HEK293 (cell line): ENCODE data around the gene MRTFB.

Experiments used
- BCL11B ChIP-seq: fragments of 450-650 bp; formaldehyde crosslinking; IDR thresholded peaks from 2 replicates; pipeline ENCODE4 v1.5.1; 2016; ENCODE audit warnings: low read depth, missing biosample characterization, missing genetic modification characterization
- GLIS2 ChIP-seq: fragments of 450-650 bp; formaldehyde crosslinking; IDR thresholded peaks from 2 replicates; pipeline ENCODE4 v1.5.1; 2016; ENCODE audit warnings: missing biosample characterization, missing genetic modification characterization
- KLF7 ChIP-seq: fragments of 450-650 bp; formaldehyde crosslinking; IDR thresholded peaks from 2 replicates; pipeline ENCODE4 v1.5.1; 2016; ENCODE audit warnings: missing biosample characterization, missing genetic modification characterization, borderline replicate concordance
- SP3 ChIP-seq: fragments of 450-650 bp; formaldehyde crosslinking; IDR thresholded peaks from 2 replicates; pipeline ENCODE4 v1.5.1; 2016; ENCODE audit warnings: missing biosample characterization, missing genetic modification characterization
- TCF7L2 ChIP-seq: IDR thresholded peaks from 2 replicates; pipeline ENCODE4 v1.6.1; 2011; ENCODE audit warnings: low read depth, mild to moderate bottlenecking, inconsistent platforms, low read length, moderate library complexity, borderline replicate concordance
- WT1 ChIP-seq: fragments of 450-650 bp; formaldehyde crosslinking; IDR thresholded peaks from 2 replicates; pipeline ENCODE4 v1.5.1; 2016; ENCODE audit warnings: missing biosample characterization, missing genetic modification characterization
- ZBTB21 ChIP-seq: fragments of 450-650 bp; formaldehyde crosslinking; IDR thresholded peaks from 2 replicates; pipeline ENCODE4 v1.5.1; 2017; ENCODE audit warnings: missing biosample characterization, missing genetic modification characterization
- ZFHX2 ChIP-seq: fragments of 450-650 bp; formaldehyde crosslinking; conservative IDR thresholded peaks from 2 replicates; pipeline ENCODE4 v1.5.1; 2016; ENCODE audit warnings: missing biosample characterization, missing genetic modification characterization
- ZFP3 ChIP-seq: fragments of 450-650 bp; formaldehyde crosslinking; IDR thresholded peaks from 2 replicates; pipeline ENCODE4 v1.5.1; 2016; ENCODE audit warnings: low read depth, missing biosample characterization, missing genetic modification characterization
- ZFP41 ChIP-seq: fragments of 450-650 bp; formaldehyde crosslinking; IDR thresholded peaks from 2 replicates; pipeline ENCODE4 v1.5.1; 2016; ENCODE audit warnings: missing biosample characterization, missing genetic modification characterization, borderline replicate concordance
- ZNF350 ChIP-seq: fragments of 450-650 bp; formaldehyde crosslinking; IDR thresholded peaks from 2 replicates; pipeline ENCODE4 v1.5.0; 2017; ENCODE audit warnings: missing biosample characterization, mild to moderate bottlenecking, missing genetic modification characterization
- ZNF391 ChIP-seq: fragments of 450-650 bp; formaldehyde crosslinking; IDR thresholded peaks from 2 replicates; pipeline ENCODE4 v1.5.1; 2016; ENCODE audit warnings: low read depth, missing biosample characterization, missing genetic modification characterization, borderline replicate concordance
- ZNF394 ChIP-seq: fragments of 450-650 bp; formaldehyde crosslinking; IDR thresholded peaks from 2 replicates; pipeline ENCODE4 v1.5.1; 2016; ENCODE audit warnings: missing biosample characterization, missing genetic modification characterization, mild to moderate bottlenecking, moderate library complexity, borderline replicate concordance
- ZNF404 ChIP-seq: fragments of 450-650 bp; formaldehyde crosslinking; IDR thresholded peaks from 2 replicates; pipeline ENCODE4 v1.5.1; 2017; ENCODE audit warnings: missing biosample characterization, missing genetic modification characterization
- ZNF558 ChIP-seq: fragments of 450-650 bp; formaldehyde crosslinking; IDR thresholded peaks from 2 replicates; pipeline ENCODE4 v1.5.1; 2016; ENCODE audit warnings: missing biosample characterization, missing genetic modification characterization
- ZNF768 ChIP-seq: fragments of 450-650 bp; formaldehyde crosslinking; IDR thresholded peaks from 2 replicates; pipeline ENCODE4 v1.5.1; 2018; ENCODE audit warnings: missing biosample characterization, mild to moderate bottlenecking, missing genetic modification characterization
- TF ChIP-seq, protein P1 (sequence below): fragments of 450-650 bp; formaldehyde crosslinking; IDR thresholded peaks from 2 replicates; pipeline ENCODE4 v1.5.1; 2017; ENCODE audit warnings: missing biosample characterization, missing genetic modification characterization
- TF ChIP-seq, protein P2 (sequence below): fragments of 450-650 bp; formaldehyde crosslinking; IDR thresholded peaks from 2 replicates; pipeline ENCODE4 v1.5.1; 2016; ENCODE audit warnings: missing biosample characterization, missing genetic modification characterization
- TF ChIP-seq, protein P3 (sequence below): fragments of 450-650 bp; IDR thresholded peaks from 2 replicates; pipeline ENCODE4 v1.5.1; 2018; ENCODE audit warnings: missing biosample characterization, missing genetic modification characterization
- TF ChIP-seq, protein P4 (sequence below): fragments of 450-650 bp; formaldehyde crosslinking; IDR thresholded peaks from 2 replicates; pipeline ENCODE4 v1.5.0; 2017; ENCODE audit warnings: missing biosample characterization, missing genetic modification characterization, borderline replicate concordance
- TF ChIP-seq, protein P5 (sequence below): fragments of 450-650 bp; formaldehyde crosslinking; IDR thresholded peaks from 2 replicates; pipeline ENCODE4 v1.5.1; 2016; ENCODE audit warnings: missing biosample characterization, missing genetic modification characterization, borderline replicate concordance
- TF ChIP-seq, protein P6 (sequence below): fragments of 450-650 bp; IDR thresholded peaks from 2 replicates; pipeline ENCODE4 v1.5.1; 2018; ENCODE audit warnings: missing biosample characterization, mild to moderate bottlenecking, missing genetic modification characterization

Gene MRTFB

DNA sequence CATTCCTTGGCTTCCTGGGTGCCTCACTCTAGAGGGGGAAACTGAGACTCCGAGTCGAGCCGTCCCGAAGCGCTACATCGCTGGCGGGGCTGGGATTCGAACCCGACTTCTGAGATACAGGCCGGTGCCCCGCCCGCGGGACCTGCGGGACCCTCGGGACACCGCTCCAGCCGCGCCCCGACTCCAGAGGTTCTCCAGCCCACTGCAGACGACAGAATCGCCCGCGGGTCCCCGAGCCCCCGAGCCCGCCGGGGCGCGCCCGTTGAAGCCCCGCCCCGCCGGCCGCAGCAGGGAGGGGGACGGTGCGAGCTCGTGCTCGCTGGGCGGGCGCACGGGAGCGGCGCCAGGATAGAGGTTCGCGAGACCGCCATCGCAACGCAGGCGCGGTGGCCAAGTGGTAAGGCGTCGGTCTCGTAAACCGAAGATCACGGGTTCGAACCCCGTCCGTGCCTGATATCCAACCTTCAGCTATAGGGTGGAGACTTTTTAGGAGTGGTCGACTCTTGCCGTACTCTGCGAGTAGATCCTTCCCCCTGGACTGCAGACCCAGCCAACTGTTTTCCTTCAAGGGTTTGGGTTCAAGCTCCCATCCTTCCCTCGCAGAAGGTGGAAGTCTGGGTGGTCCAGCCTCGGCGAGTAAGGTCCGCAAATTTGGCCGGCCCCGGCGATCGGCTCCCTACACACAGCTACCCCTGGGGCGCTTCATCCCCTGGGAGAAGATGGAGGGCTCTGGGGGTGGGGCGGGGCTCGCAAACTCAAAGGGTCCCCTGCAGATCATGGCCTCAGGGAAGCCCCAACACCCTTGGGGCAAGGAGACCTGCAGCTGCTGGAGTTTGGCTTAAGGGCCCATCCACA, 214.6 kb downstream of the MRTFB start (continued):
- TF ChIP-seq, protein P1, sequence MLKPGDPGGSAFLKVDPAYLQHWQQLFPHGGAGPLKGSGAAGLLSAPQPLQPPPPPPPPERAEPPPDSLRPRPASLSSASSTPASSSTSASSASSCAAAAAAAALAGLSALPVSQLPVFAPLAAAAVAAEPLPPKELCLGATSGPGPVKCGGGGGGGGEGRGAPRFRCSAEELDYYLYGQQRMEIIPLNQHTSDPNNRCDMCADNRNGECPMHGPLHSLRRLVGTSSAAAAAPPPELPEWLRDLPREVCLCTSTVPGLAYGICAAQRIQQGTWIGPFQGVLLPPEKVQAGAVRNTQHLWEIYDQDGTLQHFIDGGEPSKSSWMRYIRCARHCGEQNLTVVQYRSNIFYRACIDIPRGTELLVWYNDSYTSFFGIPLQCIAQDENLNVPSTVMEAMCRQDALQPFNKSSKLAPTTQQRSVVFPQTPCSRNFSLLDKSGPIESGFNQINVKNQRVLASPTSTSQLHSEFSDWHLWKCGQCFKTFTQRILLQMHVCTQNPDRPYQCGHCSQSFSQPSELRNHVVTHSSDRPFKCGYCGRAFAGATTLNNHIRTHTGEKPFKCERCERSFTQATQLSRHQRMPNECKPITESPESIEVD (tag by site-specific recombination): no peak
- TF ChIP-seq ZFP3 (tag by site-specific recombination) (no peak), ZNF350 (tag by site-specific recombination) (no peak), ZNF558 (tag by site-specific recombination) (peak; percentile 50; the same call in 1 of the 2 replicates), ZFHX2 (tag by site-specific recombination) (peak; percentile 12; the same call in 1 of the 2 replicates), GLIS2 (peak; percentile 79), ZNF391 (tag by site-specific recombination) (peak; percentile 95), WT1 (tag by site-specific recombination) (no peak; the same call in 1 of the 2 replicates), BCL11B (tag by site-specific recombination) (0 out of 2 replicates have a peak, but pooled peaks have one; percentile 12), SP3 (tag by site-specific recombination) (peak; percentile 72), ZNF768 (tag by site-specific recombination) (no peak), ZBTB21 (tag by site-specific recombination) (peak; percentile 61; the same call in 1 of the 2 replicates), ZNF404 (tag by site-specific recombination) (0 out of 2 replicates have a peak, but pooled peaks have one; percentile 5), KLF7 (tag by site-specific recombination) (peak; percentile 72; the same call in 1 of the 2 replicates), ZFP41 (no peak), TCF7L2 (no peak), ZNF394 (tag by site-specific recombination) (peak; percentile 73)
- TF ChIP-seq, protein P2, sequence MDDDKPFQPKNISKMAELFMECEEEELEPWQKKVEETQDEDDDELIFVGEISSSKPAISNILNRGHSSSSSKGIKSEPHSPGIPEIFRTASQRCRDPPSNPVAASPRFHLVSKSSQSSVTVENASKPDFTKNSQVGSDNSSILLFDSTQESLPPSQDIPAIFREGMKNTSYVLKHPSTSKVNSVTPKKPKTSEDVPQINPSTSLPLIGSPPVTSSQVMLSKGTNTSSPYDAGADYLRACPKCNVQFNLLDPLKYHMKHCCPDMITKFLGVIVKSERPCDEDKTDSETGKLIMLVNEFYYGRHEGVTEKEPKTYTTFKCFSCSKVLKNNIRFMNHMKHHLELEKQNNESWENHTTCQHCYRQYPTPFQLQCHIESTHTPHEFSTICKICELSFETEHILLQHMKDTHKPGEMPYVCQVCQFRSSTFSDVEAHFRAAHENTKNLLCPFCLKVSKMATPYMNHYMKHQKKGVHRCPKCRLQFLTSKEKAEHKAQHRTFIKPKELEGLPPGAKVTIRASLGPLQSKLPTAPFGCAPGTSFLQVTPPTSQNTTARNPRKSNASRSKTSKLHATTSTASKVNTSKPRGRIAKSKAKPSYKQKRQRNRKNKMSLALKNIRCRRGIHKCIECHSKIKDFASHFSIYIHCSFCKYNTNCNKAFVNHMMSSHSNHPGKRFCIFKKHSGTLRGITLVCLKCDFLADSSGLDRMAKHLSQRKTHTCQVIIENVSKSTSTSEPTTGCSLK (tag by site-specific recombination): no peak
- TF ChIP-seq, protein P3, sequence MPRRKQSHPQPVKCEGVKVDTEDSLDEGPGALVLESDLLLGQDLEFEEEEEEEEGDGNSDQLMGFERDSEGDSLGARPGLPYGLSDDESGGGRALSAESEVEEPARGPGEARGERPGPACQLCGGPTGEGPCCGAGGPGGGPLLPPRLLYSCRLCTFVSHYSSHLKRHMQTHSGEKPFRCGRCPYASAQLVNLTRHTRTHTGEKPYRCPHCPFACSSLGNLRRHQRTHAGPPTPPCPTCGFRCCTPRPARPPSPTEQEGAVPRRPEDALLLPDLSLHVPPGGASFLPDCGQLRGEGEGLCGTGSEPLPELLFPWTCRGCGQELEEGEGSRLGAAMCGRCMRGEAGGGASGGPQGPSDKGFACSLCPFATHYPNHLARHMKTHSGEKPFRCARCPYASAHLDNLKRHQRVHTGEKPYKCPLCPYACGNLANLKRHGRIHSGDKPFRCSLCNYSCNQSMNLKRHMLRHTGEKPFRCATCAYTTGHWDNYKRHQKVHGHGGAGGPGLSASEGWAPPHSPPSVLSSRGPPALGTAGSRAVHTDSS (tag by site-specific recombination): peak; percentile 56
- TF ChIP-seq, protein P4, sequence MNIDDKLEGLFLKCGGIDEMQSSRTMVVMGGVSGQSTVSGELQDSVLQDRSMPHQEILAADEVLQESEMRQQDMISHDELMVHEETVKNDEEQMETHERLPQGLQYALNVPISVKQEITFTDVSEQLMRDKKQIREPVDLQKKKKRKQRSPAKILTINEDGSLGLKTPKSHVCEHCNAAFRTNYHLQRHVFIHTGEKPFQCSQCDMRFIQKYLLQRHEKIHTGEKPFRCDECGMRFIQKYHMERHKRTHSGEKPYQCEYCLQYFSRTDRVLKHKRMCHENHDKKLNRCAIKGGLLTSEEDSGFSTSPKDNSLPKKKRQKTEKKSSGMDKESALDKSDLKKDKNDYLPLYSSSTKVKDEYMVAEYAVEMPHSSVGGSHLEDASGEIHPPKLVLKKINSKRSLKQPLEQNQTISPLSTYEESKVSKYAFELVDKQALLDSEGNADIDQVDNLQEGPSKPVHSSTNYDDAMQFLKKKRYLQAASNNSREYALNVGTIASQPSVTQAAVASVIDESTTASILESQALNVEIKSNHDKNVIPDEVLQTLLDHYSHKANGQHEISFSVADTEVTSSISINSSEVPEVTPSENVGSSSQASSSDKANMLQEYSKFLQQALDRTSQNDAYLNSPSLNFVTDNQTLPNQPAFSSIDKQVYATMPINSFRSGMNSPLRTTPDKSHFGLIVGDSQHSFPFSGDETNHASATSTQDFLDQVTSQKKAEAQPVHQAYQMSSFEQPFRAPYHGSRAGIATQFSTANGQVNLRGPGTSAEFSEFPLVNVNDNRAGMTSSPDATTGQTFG (tag by site-specific recombination): peak; percentile 75; the same call in 1 of the 2 replicates
- TF ChIP-seq, protein P5, sequence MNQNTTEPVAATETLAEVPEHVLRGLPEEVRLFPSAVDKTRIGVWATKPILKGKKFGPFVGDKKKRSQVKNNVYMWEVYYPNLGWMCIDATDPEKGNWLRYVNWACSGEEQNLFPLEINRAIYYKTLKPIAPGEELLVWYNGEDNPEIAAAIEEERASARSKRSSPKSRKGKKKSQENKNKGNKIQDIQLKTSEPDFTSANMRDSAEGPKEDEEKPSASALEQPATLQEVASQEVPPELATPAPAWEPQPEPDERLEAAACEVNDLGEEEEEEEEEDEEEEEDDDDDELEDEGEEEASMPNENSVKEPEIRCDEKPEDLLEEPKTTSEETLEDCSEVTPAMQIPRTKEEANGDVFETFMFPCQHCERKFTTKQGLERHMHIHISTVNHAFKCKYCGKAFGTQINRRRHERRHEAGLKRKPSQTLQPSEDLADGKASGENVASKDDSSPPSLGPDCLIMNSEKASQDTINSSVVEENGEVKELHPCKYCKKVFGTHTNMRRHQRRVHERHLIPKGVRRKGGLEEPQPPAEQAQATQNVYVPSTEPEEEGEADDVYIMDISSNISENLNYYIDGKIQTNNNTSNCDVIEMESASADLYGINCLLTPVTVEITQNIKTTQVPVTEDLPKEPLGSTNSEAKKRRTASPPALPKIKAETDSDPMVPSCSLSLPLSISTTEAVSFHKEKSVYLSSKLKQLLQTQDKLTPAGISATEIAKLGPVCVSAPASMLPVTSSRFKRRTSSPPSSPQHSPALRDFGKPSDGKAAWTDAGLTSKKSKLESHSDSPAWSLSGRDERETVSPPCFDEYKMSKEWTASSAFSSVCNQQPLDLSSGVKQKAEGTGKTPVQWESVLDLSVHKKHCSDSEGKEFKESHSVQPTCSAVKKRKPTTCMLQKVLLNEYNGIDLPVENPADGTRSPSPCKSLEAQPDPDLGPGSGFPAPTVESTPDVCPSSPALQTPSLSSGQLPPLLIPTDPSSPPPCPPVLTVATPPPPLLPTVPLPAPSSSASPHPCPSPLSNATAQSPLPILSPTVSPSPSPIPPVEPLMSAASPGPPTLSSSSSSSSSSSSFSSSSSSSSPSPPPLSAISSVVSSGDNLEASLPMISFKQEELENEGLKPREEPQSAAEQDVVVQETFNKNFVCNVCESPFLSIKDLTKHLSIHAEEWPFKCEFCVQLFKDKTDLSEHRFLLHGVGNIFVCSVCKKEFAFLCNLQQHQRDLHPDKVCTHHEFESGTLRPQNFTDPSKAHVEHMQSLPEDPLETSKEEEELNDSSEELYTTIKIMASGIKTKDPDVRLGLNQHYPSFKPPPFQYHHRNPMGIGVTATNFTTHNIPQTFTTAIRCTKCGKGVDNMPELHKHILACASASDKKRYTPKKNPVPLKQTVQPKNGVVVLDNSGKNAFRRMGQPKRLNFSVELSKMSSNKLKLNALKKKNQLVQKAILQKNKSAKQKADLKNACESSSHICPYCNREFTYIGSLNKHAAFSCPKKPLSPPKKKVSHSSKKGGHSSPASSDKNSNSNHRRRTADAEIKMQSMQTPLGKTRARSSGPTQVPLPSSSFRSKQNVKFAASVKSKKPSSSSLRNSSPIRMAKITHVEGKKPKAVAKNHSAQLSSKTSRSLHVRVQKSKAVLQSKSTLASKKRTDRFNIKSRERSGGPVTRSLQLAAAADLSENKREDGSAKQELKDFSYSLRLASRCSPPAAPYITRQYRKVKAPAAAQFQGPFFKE (tag by site-specific recombination): 0 out of 2 replicates have a peak, but pooled peaks have one; percentile 20
- TF ChIP-seq, protein P6, sequence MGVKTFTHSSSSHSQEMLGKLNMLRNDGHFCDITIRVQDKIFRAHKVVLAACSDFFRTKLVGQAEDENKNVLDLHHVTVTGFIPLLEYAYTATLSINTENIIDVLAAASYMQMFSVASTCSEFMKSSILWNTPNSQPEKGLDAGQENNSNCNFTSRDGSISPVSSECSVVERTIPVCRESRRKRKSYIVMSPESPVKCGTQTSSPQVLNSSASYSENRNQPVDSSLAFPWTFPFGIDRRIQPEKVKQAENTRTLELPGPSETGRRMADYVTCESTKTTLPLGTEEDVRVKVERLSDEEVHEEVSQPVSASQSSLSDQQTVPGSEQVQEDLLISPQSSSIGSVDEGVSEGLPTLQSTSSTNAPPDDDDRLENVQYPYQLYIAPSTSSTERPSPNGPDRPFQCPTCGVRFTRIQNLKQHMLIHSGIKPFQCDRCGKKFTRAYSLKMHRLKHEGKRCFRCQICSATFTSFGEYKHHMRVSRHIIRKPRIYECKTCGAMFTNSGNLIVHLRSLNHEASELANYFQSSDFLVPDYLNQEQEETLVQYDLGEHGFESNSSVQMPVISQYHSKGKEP (tag by site-specific recombination): peak; percentile 56; the same call in 1 of the 2 replicates
